SU-DHL-6 (cell line): ENCODE data around the gene OSER1.

Source experiments
- EZH2phosphoT487 ChIP-seq: fragments of 200-600 bp; sonication (generic), shearing (Covaris generic); conservative IDR thresholded peaks from 2 replicates; pipeline ENCODE4 v1.6.1; 2018; ENCODE audit warnings: mild to moderate bottlenecking, antibody characterized with exemption, low read length, moderate library complexity, mixed read lengths
- TF ChIP-seq, protein P1 (sequence below): fragments of 200-600 bp; sonication (generic); IDR thresholded peaks from one replicate; pipeline ENCODE4 v1.5.1; 2017; ENCODE audit warnings: antibody characterized with exemption, mild to moderate bottlenecking, low read length, moderate library complexity; ENCODE audit not compliant: insufficient read depth, poor library complexity, severe bottlenecking

DNA sequence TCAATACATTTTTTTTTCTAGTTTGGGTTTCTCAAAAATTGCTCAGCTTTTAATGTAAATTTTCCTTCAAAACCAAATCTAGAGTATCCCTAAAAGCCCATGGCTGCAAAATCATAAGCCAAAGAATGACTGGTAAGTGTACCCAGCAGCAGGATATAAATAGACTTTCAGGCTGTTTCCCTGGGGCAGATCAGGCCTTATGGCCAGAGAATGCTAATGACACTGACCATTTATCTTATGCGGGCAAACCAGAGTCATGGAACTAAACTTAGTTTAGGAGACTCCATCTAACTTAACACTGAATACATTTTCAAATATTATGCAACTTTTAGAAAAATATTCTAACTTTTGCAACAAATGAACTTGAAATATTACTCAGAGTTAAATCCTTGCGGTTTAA lies 7.4 kb downstream of the OSER1 start:
- TF ChIP-seq, protein P1, sequence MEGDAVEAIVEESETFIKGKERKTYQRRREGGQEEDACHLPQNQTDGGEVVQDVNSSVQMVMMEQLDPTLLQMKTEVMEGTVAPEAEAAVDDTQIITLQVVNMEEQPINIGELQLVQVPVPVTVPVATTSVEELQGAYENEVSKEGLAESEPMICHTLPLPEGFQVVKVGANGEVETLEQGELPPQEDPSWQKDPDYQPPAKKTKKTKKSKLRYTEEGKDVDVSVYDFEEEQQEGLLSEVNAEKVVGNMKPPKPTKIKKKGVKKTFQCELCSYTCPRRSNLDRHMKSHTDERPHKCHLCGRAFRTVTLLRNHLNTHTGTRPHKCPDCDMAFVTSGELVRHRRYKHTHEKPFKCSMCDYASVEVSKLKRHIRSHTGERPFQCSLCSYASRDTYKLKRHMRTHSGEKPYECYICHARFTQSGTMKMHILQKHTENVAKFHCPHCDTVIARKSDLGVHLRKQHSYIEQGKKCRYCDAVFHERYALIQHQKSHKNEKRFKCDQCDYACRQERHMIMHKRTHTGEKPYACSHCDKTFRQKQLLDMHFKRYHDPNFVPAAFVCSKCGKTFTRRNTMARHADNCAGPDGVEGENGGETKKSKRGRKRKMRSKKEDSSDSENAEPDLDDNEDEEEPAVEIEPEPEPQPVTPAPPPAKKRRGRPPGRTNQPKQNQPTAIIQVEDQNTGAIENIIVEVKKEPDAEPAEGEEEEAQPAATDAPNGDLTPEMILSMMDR = no peak
- no peak for TF ChIP-seq EZH2phosphoT487
